NOMO-1 treated with dmso at 0.1 percent for 144 hours (cell line): ENCODE data around the gene DIS3L2.
A peak's percentile ranks its signal among the peaks of the same experiment; 100 is the strongest.
"Not testable (repeated sequence)": the region's sequence is repeated elsewhere in the genome, so short reads cannot be mapped to it uniquely, and the experiment has no call there.

ENCODE experiments used
- DNase-seq: peaks from one replicate; lab custom pipeline; 2025; ENCODE audit not compliant: unreplicated experiment; lab: John Stamatoyannopoulos, UW

The DIS3L2 gene

DNA sequence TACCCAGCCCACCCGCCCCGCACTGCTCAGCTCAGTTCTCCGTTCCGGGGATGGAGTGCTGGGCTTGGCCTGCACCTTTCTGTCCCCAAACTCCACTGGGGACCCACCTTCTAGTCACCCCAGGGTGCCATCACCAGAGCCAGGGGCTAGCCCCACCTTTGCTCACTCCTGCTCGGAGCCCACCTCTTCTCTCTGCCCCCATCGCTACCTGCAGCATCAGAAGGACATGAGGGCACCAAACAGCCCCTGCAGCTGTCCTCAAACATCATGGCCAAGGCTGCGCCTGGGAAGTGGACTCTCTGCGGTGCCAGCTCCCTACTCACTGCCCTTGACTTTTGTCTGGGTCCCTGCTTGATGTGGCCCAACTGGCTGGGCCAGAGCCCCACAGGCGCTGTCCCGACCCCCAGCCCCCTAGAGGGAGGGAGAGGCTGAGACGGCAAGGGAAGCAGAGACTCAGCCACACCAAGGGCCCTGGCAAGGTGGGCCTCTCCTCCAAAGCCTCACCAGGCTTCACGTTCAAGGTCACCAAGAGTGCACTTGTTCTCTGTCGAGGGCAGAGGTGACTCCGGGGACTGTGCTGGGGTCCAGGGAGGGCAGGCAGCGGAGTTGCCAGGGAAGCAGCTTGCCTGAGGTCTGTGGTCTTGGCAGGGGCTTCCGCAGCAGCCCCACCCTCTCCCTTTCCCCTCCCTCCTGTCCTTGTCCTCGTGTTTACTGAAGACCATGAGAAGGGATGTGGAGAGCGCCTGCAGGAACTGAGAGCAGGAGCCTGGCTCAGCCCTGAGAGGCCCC, 403.5 kb downstream of the DIS3L2 start:
- not testable (repeated sequence) for DNase-seq

GRCh38 chr2:232365621-232366321, 404.3 kb downstream of the DIS3L2 start:
- no peak for DNase-seq

DNA sequence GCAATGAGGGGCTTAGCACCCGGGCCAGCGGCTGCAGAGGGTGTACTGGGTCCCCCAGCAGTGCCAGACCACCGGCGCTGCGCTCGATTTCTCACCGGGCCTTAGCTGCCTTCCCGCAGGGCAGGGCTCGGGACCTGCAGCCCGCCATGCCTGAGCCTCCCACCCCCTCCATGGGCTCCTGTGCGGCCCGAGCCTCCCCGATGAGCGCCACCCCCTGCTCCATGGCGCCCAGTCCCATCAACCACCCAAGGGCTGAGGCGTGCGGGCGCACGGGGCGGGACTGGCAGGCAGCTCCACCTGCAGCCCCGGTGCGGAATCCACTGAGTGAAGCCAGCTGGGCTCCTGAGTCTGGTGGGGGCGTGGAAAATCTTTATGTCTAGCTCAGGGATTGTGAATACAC, 404.9 kb downstream of the DIS3L2 start:
- DNase-seq, result not testable (repeated sequence)

GRCh38 chr2:232367016-232367415, 405.5 kb downstream of the DIS3L2 start:
- no peak for DNase-seq

DNA sequence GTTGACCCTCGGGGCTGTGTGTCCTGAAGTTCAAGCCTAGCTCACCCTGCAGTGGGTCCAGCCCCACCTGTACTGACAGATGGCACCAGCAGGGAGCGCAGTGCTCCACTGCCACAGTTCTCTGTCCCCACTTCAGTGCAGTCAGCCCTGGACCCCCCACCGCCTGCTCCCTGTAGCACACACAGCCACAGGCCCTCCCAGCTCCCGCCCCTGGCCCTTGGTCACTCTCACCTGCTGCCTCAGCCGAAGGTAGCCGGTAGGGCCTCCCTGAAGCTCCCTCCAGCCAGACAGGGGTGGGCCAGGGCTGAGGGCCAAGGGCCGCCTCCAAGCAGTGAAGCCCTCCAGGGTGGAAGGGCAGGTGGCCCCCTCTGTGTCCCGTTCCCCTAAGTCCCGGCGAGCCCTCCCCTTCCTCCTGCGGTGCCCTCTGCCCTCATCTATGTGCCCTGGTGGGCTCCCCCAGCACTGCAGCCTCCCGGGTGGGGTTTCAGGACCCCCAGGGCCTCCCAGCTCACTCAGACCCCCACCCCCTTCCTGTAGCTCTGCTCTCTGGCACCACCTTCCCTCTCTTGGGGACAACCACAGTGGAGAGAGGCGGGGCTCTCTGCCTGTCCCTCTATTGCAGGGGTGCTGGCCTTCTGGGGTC, 406.2 kb downstream of the DIS3L2 start:
- no peak for DNase-seq

DNA sequence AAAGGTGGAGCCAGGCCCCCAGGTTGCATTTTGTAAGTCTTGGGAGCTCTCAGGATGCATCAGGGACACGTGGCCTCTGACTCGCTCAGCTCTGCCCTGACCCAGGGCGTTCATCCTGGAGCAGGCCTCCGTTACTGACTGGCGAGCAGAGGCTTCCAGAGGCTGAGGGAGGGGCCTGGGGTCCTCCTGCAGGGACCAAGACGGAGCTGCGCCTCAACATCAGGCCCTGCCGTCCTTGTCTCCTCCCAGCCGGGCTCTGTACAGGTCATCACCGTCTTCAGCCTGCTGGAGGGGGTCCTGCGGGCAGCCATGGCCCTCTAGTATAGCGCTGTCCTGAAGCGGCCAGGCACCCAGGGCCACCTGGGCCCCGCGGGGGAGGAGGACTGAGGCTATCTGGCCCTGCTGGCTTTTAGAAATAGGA, 406.8 kb downstream of the DIS3L2 start:
- no peak for DNase-seq

DNA sequence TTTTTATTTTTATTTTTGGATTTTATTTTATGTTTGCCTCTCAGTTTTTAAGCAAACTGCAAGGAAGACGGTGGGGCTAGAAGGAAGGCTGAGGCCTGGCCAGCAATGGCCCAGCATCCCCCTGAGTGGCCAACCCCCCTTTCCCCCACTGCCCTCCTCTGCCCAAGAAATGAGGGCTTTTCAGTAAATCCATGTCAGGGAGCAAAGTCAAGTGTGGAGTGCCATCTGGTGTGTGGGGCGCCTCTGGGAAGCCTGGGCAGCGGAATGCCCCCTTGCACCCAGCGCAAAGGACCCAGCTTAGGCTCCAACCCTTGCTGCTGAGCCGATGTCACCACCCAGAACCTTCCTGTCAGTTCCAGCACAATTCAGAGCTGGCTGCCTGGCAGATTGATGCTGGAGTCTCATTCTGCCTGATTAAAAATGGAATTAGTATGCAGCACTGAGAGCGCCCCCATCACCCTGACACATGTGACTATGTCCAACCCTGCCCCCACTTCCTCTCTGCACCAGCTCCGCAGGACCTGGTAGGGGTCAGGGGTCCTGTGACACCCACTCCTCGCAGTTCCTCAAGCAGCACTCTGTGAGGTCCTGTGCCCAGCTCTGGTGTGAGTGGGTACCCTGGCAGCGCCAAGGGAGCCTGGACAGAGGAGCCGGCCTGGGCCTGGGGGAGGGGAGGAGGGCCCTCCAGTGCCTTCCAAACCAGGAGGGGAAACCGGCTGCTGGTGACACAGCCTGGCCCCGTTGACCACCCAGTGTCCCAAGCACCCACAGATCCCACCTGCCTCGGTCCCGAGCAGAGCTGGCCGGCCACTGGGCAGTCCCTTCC, 407.8 kb downstream of the DIS3L2 start:
- no peak for DNase-seq

DNA sequence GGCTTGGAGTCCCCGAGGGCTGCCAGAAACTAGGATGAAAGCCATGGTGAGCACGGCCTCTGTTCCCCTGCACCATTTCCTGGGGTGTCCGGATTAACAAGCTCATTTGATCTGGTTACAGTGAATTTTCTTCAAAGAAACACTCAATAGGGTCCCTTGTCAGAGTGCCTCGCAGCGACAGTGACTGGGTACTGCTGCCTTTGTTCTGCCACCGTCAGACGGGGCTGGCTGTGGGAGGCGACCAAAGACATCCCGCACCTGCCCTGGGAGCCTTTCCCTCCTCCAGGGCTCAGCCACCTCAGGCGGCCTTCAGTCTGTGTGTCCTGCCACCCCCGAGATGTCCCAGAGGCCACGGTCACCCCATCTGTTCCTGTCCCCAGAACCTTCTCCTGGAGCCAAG, 408.5 kb downstream of the DIS3L2 start:
- not testable (repeated sequence) for DNase-seq

GRCh38 chr2:232372231-232373208, 411.0 kb downstream of the DIS3L2 start:
- peak; percentile 44 for DNase-seq

DNA sequence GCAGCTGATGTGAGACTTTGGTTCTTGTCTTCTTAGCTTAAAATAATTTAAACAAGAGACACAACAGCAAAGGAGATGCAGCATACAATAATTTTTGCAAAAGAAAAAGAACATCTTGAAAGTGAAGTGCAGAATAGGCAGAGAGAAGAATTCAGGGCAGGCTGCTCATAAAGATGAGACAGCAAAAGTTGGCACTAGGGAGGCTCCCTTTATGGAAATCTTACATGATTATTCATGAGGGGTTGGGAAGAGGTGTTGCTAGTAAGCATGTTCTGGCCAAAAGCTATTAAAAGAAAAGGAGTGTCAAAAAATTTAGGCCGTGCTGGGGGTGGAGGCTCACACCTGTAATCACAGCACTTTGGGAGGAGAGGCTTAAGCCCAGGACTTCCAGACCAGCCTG, 412.8 kb downstream of the DIS3L2 start:
- DNase-seq, result no peak

DNA sequence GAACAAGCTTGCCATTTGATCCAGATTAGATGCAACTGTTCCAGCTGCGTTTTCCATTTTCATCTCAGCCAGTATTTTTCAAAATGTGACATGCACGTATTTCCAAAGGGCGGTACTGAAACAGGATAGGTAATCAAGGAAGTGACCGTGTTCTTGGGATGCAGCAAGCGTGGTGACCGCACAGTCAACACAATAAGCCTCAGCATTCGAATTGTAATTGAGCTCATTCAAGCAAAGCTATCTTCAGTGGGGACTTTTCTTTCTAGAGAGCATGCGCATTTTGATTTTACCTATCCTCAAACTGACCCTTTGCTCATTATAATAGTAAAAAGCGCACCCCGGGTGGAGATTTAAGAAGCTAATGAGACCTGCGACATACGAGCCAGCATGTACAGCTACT, 413.7 kb downstream of the DIS3L2 start:
- no peak for DNase-seq

DNA sequence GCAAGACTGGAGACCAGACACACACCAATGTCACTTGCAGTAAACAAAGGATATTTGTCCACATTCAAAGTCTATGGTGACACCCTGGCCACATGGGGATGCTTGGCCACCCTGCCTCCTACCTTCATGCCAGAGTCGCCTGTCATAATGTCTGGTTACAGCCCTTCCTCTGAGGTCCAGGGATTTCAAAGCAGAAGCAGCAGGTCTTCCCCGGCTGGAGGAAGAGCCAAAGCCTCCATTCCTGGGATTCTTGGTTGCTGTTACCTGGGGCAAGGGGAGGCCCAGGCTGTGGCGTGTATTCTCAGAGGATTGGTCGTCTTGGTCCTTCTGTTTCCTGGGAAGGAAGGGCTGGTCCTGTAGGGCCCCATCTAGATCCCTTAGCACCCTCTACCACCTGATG, 414.7 kb downstream of the DIS3L2 start:
- no peak for DNase-seq

- DNase-seq, result no peak
These were observed 415.2 kb downstream of the DIS3L2 start for GRCh38 chr2:232376713-232377112.

DNA sequence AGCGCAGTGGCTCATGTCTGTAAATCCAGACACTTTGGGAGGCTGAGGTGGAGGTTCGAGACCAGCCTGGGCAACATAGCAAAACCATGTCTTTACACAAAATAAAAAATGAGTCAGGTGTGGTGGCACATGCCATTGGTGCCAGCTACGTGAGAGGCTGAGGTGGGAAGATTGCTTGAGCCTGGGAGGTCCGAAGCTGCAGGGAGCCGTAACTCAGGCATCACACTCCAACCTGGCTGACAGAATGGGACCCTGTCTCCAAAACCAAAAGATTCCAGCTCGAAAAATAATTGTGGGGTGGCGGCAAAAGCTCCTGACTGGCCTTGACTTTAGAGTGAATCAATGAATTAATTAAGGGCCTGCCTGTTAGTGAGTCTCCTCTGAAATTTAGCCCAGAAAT, 415.8 kb downstream of the DIS3L2 start:
- DNase-seq, result no peak

DNA sequence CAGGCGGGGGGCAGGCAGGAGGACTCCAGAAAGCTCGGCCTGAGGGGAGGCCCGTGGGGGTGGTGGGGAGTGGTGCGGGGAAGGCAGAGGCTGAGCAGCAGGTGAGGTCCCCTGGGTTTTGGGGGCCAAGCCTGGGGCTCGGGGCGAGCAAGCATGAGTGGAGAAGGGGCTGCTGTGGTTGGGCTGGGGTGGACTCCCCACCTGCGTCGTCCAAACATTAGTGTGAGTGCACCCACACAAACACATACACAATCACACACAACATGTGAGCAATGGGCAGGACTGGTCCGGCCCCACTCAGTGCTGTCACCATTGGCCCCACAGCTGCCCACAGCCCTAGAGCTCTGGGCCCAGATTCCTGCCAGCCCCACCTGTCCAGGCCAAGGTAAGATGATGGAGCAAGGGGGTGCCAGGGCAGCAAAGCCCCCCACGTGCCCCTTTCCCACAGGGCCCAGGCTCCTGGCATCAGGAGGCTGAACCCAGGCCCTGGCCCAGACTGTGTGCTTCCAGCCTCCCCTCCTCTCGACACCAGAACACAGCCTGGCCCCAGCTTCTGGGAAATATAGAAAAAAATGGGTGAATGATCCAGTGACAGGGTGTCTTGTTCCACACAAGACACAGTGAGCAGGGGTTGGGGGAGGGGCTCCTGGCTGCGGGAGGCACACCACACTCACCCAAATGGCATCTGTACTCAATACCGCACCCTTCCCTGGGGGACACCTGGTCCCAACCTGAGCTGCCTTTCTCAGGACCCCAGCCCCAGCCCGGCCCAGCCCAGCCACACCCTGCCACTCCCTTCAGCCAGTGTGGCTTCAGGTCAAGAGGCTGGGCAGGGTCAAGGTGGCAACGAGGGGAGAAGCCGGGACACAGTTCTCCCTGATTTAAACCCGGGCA, 416.6 kb downstream of the DIS3L2 start:
- no peak for DNase-seq

DNA sequence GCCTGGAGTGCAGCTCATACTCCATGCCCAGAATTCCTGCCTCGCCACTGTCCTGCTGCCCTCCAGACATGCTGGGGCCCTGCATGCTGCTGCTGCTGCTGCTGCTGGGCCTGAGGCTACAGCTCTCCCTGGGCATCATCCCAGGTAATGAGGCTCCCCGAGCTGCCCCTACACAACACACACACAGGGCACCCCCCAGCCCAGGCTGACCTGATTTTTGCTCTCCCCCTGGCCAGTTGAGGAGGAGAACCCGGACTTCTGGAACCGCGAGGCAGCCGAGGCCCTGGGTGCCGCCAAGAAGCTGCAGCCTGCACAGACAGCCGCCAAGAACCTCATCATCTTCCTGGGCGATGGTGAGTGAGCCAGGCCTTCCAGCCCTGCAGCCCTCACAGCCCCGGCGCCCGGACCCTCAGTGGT, 417.2 kb downstream of the DIS3L2 start, which contains the start of gene ALPP:
ALPP (plus strand) TSS at position 17 of the 417 bp plus-strand sequence; CDS start at position 69, 52 bp downstream.
- not testable (repeated sequence) for DNase-seq

DNA sequence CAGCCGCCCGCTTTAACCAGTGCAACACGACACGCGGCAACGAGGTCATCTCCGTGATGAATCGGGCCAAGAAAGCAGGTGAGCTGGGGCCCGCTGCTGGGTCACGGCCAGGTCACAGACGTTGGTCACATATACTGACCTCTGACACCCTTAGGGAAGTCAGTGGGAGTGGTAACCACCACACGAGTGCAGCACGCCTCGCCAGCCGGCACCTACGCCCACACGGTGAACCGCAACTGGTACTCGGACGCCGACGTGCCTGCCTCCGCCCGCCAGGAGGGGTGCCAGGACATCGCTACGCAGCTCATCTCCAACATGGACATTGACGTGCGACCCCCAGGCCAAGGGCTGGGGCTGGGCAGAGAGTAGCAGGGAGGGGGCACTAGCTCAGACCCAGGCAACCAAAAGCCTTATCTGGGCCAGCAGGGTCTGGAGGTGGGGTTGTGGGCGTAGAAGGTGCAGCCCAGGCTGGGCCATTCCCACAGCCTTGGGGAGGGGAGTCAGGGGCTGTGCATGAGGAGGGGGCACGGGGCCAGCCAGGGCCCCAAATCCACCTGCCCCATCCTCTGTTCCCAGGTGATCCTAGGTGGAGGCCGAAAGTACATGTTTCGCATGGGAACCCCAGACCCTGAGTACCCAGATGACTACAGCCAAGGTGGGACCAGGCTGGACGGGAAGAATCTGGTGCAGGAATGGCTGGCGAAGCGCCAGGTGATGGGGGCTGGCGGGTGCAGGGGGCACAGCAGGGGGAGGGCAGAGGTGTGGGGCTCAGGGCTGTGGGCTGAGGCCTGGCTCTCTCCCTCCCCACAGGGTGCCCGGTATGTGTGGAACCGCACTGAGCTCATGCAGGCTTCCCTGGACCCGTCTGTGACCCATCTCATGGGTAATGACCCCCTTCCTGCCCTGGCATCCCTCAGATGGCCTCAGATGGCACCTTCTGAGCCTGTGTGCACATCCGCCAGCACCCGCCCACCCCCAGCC, 418.4 kb downstream of the DIS3L2 start:
- not testable (repeated sequence) for DNase-seq
